AG04450 (cell line): ENCODE results near the gene RARS2. TPM values are rescaled to one million over a fixed set of nuclear protein-coding genes. Genes with fewer than 3 reads are reported as not detected.

Experiments used
- CTCF ChIA-PET: fragments of 300-600, 350-600 bp; formaldehyde crosslinking; extraction: SDS; loops from one replicate; lab custom pipeline; 2022; ENCODE audit warnings: antibody characterized with exemption, inconsistent platforms; lab: Charles Lee
- POLR2A ChIA-PET: fragments of 350-600 bp; formaldehyde crosslinking; extraction: SDS; loops from one replicate; lab custom pipeline; 2021; ENCODE audit warnings: antibody characterized with exemption, inconsistent platforms; lab: Yijun Ruan, JAX
- DNase-seq: peaks from one replicate; pipeline ENCODE4 v3.0.0-alpha.2; 2011; ENCODE audit warnings: low read depth, low spot score
- H3K27ac ChIP-seq: one replicate; pipeline ENCODE4 v1.5.1; 2012; ENCODE audit warnings: low read depth, low read length, control low read depth
- H3K27me3 ChIP-seq: one replicate; pipeline ENCODE4 v1.6.0; 2012; ENCODE audit warnings: low read length; ENCODE audit not compliant: control insufficient read depth, insufficient read depth
- H3K4me3 ChIP-seq: 2 replicates; pipeline ENCODE4 v1.5.1; 2011; ENCODE audit warnings: mild to moderate bottlenecking, low read depth, low read length, control low read depth
- H3K9me3 ChIP-seq: 2 replicates; pipeline ENCODE4 v1.5.1; 2012; ENCODE audit warnings: low read length; ENCODE audit not compliant: control insufficient read depth, insufficient read depth
- CTCF ChIP-seq: IDR thresholded peaks from 2 replicates; pipeline ENCODE4 v1.5.1; 2011; ENCODE audit warnings: low read depth, low read length, control low read depth, inconsistent platforms
- polyA plus RNA-seq: library from polyadenylated mRNA; depleted of rRNA; stranded (reverse); fragments of >200 nt; gene quantifications from 2 replicates; pipeline ENCODE4 v1.2.3, GENCODE V29; 2011

RARS2 gene
- polyA plus RNA-seq, 1 experiment: 28.1 TPM

DNA sequence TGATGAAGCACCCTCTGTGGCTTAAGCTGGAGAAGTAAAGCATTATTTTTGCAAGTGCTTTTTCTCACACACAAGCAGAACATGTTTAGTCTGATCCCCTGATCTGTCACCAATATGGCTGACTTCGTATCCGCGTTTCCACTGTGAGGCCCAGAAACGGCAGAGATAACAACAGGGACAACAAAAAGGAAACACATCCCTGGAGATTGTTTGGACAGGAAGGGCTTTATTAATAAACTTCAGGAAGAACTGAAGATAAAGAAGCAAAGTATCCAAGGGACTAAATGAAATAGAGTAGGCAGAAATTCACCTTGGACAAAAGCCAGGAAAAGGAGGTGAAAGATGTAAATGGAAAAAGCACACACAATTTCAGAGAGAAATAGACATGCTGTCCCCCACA lies 49.2 kb downstream of the RARS2 start:
- Histone ChIP-seq H3K27ac (no peak overlapping the region), H3K27me3 (no peaks in the 10 kb centered on the region), H3K4me3 (no peak overlapping the region), H3K9me3 (no peaks in the 10 kb centered on the region)
- DNase-seq: no peak
- POLR2A ChIA-PET: interaction anchor here (0.6 kb wide), 1 partner anchor 1763 kb away, joined by 4 read pairs; no protein-coding TSS in a partner anchor
- TF ChIP-seq CTCF: no peak
- CTCF ChIA-PET: interaction anchor here (0.7 kb wide), 1 partner anchor 1329 kb away, joined by 3 read pairs; no protein-coding TSS in a partner anchor

DNA sequence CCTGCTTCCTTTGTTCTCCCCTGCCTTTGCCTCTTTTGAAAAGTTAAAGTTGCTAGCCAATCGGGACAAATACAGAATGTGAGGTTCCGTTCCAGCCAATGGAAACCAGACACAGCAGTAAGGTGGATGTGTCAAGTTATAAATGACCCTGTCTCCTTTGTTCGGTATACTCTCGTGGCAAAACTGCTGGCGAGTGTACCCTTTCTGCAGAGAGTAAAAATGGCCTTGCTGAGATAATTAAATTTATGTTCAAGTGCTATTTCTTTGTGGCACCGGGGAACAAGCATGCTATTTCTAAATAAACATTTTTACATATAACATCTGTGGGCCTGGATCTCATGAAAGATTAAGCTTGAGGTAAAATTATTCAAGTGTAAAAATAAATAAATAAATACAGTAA lies 50.2 kb downstream of the RARS2 start:
- Histone ChIP-seq H3K4me3 (no peak overlapping the region), H3K27me3 (no peaks in the 10 kb centered on the region), H3K9me3 (no peaks in the 10 kb centered on the region), H3K27ac (no peak overlapping the region)
- TF ChIP-seq CTCF: no peak
- DNase-seq: no peak
- CTCF ChIA-PET: no interaction called here
- POLR2A ChIA-PET: no interaction called here

DNA sequence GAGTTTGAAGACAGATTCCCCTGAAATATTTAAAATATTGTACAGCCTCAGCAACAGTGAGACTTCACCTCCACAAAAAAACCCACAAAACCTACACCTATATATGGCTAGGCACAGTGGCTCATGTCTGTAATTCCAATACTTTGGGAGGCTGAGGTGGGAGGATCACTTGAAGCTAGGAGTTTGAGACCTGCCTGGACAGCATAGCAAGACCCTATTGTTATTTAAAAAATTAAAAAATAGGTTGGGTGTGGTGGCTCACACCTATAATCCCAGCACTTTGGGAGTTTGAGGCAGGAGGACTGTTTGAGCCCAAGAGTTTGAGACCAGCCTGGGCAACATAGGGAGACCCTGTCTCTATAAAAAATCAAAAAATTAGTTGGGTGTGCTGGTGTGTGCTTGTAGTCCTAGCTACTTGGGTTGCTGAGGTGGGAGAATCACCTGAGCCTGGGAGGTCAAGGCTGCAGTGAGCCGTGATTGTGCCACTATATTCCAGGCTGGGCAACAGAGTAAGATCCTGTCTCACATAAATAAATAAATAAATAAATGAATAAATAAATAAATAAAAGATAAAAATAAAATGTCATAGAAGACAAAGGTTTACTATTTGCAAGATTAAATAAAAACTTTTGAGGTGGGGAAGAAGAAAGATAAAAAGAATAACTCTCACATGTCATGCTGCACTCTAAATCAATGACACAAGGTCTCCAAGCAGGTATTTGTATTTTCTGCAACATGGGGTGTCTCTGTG lies 51.1 kb downstream of the RARS2 start:
- no peak for TF ChIP-seq CTCF
- POLR2A ChIA-PET: no interaction called here
- no peaks in the 10 kb centered on the region for H3K9me3 ChIP-seq
- no peaks in the 10 kb centered on the region for H3K27me3 ChIP-seq
- H3K4me3 ChIP-seq: no peak overlapping the region
- no peak overlapping the region for H3K27ac ChIP-seq
- CTCF ChIA-PET: no interaction called here
- no peak for DNase-seq

GRCh38 chr6:87534377-87535047 lies 55.3 kb downstream of the RARS2 start:
- no peak for TF ChIP-seq CTCF
- Histone ChIP-seq H3K4me3 (no peak overlapping the region), H3K27me3 (no peaks in the 10 kb centered on the region), H3K27ac (no peak overlapping the region), H3K9me3 (no peaks in the 10 kb centered on the region)
- no peak for DNase-seq
- ChIA-PET CTCF (interaction anchor here (0.6 kb wide), 2 partner anchors 34 to 468 kb away, joined by 3 to 5 read pairs; no protein-coding TSS in a partner anchor), POLR2A (no interaction called here)

GRCh38 chr6:87529221-87529620 lies 60.6 kb downstream of the RARS2 start:
- Histone ChIP-seq H3K9me3 (no peaks in the 10 kb centered on the region), H3K27me3 (no peaks in the 10 kb centered on the region), H3K27ac (no peak overlapping the region), H3K4me3 (no peak overlapping the region)
- no peak for TF ChIP-seq CTCF
- CTCF ChIA-PET: no interaction called here
- POLR2A ChIA-PET: no interaction called here
- DNase-seq: no peak
